Type B pancreatic cell (in vitro differentiated cells): ENCODE measurements around the gene APLN. TPM values are rescaled to one million over a fixed set of nuclear protein-coding genes. Genes with fewer than 3 reads are reported as not detected.

Experiments used
- DNase-seq: peaks from one replicate; pipeline ENCODE4 v3.0.0; 2021; ENCODE audit warnings: mixed read lengths; ENCODE audit not compliant: unreplicated experiment; ENCODE audit errors: extremely low spot score
- H3K27ac Mint-ChIP-seq: 2 replicates; pipeline ENCODE4 v1.8.0; 2021; ENCODE audit warnings: mild to moderate bottlenecking, mixed read lengths
- H3K27me3 Mint-ChIP-seq: 2 replicates; pipeline ENCODE4 v1.8.0; 2021; ENCODE audit warnings: mixed read lengths
- H3K36me3 Mint-ChIP-seq: 2 replicates; pipeline ENCODE4 v1.8.0; 2021; ENCODE audit warnings: mixed read lengths
- H3K4me1 Mint-ChIP-seq: one replicate; pipeline ENCODE4 v1.8.0; 2021; ENCODE audit warnings: mixed read lengths; ENCODE audit not compliant: unreplicated experiment
- H3K4me3 Mint-ChIP-seq: 2 replicates; pipeline ENCODE4 v1.8.0; 2021; ENCODE audit warnings: mild to moderate bottlenecking, mixed read lengths
- H3K9me3 Mint-ChIP-seq: 2 replicates; pipeline ENCODE4 v1.8.0; 2021; ENCODE audit warnings: mixed read lengths
- total RNA-seq: library from RNA; stranded (reverse); gene quantifications from 2 replicates; pipeline ENCODE4 v1.2.1, GENCODE V29; 2021; ENCODE audit warnings: low replicate concordance
- TF ChIP-seq, protein P1 (sequence below): fragments of 200-600 bp; sonication (generic); conservative IDR thresholded peaks from 2 replicates; pipeline ENCODE4 v1.5.0; 2021; ENCODE audit warnings: antibody characterized with exemption, mild to moderate bottlenecking

APLN gene
- total RNA-seq, 1 donor from 2014 or later = 1.2 TPM

DNA sequence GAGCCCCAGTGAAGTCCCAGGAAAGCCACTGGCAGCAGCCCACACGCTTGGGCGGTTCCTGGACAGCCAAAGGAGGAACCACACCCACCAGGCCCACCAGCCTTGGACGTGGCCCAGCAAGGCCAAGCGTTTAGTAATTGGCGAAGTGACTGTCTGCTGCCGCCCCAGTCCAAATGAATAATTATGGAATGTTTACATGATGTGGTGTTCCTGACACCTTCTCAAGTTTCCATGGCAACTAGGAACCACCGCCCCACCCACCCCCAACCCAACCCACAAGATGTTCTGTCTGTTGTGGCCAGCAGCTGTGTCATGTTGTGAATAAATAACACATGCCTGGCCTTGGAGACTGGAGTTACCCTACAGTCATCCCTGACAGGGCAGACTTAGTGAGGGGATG lies 22.3 kb downstream of the APLN start:
- peaks cover 11% of the 10 kb centered on the region for H3K9me3 Mint-ChIP-seq
- H3K4me1 Mint-ChIP-seq = peaks cover 5% of the 10 kb centered on the region
- H3K36me3 Mint-ChIP-seq = no peaks in the 10 kb centered on the region
- H3K27ac Mint-ChIP-seq = no peak overlapping the region
- H3K4me3 Mint-ChIP-seq = no peak overlapping the region
- TF ChIP-seq, protein P1, sequence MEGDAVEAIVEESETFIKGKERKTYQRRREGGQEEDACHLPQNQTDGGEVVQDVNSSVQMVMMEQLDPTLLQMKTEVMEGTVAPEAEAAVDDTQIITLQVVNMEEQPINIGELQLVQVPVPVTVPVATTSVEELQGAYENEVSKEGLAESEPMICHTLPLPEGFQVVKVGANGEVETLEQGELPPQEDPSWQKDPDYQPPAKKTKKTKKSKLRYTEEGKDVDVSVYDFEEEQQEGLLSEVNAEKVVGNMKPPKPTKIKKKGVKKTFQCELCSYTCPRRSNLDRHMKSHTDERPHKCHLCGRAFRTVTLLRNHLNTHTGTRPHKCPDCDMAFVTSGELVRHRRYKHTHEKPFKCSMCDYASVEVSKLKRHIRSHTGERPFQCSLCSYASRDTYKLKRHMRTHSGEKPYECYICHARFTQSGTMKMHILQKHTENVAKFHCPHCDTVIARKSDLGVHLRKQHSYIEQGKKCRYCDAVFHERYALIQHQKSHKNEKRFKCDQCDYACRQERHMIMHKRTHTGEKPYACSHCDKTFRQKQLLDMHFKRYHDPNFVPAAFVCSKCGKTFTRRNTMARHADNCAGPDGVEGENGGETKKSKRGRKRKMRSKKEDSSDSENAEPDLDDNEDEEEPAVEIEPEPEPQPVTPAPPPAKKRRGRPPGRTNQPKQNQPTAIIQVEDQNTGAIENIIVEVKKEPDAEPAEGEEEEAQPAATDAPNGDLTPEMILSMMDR = no peak
- no peaks in the 10 kb centered on the region for H3K27me3 Mint-ChIP-seq
- no peak for DNase-seq

DNA sequence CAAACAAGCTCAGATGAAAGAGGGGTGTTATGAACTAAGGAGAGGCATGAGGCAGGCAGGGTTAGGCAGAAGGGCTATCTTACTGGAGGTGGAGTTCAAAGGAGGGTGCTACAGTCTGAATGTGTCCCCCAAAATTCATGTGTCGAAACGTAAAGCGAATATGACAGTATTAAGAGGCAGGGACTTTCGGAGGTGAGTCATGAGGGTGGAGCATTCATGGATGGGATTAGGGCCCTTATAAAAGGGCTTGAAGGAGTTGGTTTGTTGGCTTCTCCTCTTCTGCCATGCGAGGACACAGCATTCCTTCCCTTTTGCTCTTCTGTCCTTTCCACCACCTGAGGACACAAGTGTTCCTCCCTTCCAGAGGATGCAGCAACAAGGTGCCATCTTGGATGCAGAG lies 22.9 kb downstream of the APLN start:
- DNase-seq = no peak
- Mint-ChIP-seq H3K27ac (no peak overlapping the region), H3K27me3 (no peaks in the 10 kb centered on the region), H3K4me1 (peaks cover 5% of the 10 kb centered on the region), H3K36me3 (no peaks in the 10 kb centered on the region), H3K4me3 (no peak overlapping the region), H3K9me3 (peaks cover 13% of the 10 kb centered on the region)
- TF ChIP-seq, protein P1 = no peak

DNA sequence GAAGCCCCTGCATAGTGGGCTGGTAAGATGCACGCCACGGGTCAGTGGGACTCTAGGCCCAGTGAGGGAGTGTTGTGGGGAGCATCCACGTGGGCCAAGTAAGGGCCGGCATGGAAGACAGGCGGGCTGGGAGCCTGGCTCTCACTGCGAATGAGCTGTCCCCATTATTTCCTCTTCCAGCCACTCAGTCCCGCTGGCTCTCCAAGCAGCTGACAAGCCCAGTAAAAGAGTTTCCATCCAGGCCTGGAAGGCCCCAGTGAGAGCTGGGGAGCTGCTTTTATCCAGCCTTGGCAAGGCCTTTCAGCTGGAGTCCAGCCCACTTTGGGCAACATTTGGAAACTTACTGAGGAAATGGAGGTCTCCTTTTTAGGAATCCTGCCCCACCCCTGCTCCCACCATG lies 24.9 kb downstream of the APLN start:
- Mint-ChIP-seq H3K9me3 (peaks cover 17% of the 10 kb centered on the region), H3K27me3 (no peaks in the 10 kb centered on the region), H3K36me3 (no peaks in the 10 kb centered on the region), H3K4me1 (peaks cover 3% of the 10 kb centered on the region), H3K4me3 (no peak overlapping the region), H3K27ac (no peak overlapping the region)
- DNase-seq = no peak
- TF ChIP-seq, protein P1 = no peak

DNA sequence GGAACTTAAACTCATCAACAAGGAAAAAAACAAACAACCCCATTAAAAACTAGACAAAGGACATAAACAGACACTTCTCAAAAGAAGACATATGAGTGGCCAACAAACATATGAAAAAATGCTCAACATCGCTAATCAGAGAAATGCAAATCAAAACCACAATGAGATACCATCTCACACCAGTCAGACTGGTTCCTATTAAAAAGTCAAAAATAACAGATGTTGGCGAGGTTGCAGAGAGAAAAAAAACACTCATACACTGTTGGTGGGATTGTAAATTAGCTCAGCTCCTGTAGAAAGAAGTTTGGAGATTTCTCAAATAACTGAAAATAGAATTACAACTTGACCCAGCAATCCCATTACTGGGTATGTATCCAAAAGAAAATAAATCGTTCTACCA lies 28.7 kb downstream of the APLN start:
- DNase-seq = no peak
- peak overlapping the region; percentile 16 for H3K27ac Mint-ChIP-seq
- no peaks in the 10 kb centered on the region for H3K4me1 Mint-ChIP-seq
- no peak overlapping the region for H3K4me3 Mint-ChIP-seq
- TF ChIP-seq, protein P1 = no peak
- H3K9me3 Mint-ChIP-seq = peaks cover 16% of the 10 kb centered on the region
- no peaks in the 10 kb centered on the region for H3K36me3 Mint-ChIP-seq
- H3K27me3 Mint-ChIP-seq = no peaks in the 10 kb centered on the region

DNA sequence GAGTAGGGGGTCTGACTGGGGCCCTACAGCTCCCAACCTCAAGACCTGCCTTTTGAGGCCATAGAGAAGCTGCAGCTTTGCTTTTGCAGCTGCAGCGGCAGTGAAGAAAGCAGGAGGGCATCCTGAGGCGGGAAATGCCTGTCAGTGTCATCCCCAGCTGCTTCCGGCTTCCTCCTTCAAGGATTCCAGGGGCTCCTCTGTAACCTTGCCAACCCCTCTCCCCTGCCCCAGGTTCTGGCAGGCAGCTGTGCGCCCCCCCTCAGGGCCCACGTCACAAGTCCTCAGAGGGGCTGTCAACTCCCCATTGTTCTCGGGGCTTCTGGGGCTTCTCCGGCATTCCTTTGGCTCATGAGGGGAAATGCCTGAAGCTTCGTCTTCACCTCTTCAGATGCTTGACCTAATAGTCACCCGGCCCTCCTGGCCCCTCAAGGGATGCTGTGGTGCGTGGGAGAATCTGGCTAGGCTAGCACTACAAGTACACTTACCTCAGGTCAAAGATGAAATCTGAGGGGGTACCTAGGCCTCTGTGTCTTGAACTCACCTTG lies 31.9 kb downstream of the APLN start:
- TF ChIP-seq, protein P1 = no peak
- Mint-ChIP-seq H3K4me3 (no peak overlapping the region), H3K27me3 (no peaks in the 10 kb centered on the region), H3K36me3 (no peaks in the 10 kb centered on the region), H3K9me3 (peaks cover 16% of the 10 kb centered on the region), H3K27ac (peak overlapping the region; percentile 75), H3K4me1 (no peaks in the 10 kb centered on the region)
- DNase-seq = no peak

DNA sequence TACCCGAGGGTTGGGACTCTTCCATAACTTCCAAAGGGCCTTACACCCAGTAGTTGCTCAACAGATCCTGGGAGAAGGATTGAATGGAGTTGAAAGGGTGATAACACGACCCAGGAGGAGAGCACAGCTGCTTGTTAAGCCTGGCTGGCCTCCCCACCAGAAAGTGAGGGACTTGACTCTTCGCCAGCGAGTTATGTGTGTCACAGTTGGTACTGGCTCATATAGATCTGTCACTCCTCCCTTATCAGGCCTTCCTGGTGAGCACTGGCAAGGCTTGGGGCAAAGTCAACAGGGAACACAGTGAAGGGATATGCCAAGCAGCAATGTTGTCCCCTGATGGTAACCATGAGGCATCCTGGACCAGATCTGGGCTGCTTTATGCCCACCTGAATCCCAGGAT lies 35.8 kb downstream of the APLN start:
- TF ChIP-seq, protein P1 = no peak
- H3K4me3 Mint-ChIP-seq = no peak overlapping the region
- no peak for DNase-seq
- H3K36me3 Mint-ChIP-seq = no peaks in the 10 kb centered on the region
- peaks cover 5% of the 10 kb centered on the region for H3K9me3 Mint-ChIP-seq
- H3K27ac Mint-ChIP-seq = no peak overlapping the region
- no peaks in the 10 kb centered on the region for H3K4me1 Mint-ChIP-seq
- H3K27me3 Mint-ChIP-seq = no peaks in the 10 kb centered on the region
